Ectodermal cell (in vitro differentiated cells): ENCODE results near the gene USH1C.

Experiments used
- H3K27ac ChIP-seq: 2 replicates; pipeline ENCODE4 v1.7.0; 2013; ENCODE audit warnings: mild to moderate bottlenecking, low read depth, low read length; ENCODE audit not compliant: insufficient read depth, poor library complexity, severe bottlenecking
- H3K27me3 ChIP-seq: 2 replicates; pipeline ENCODE4 v1.7.0; 2013; ENCODE audit warnings: mild to moderate bottlenecking, low read length; ENCODE audit not compliant: insufficient read depth, control insufficient read depth, poor library complexity, severe bottlenecking
- H3K36me3 ChIP-seq: one replicate; pipeline ENCODE4 v1.7.0; 2013; ENCODE audit warnings: low read length; ENCODE audit not compliant: control insufficient read depth, insufficient read depth
- H3K4me1 ChIP-seq: one replicate; pipeline ENCODE4 v1.7.0; 2013; ENCODE audit warnings: low read length; ENCODE audit not compliant: control insufficient read depth, insufficient read depth
- H3K4me3 ChIP-seq: 2 replicates; pipeline ENCODE4 v1.7.0; 2013; ENCODE audit warnings: low read depth, low read length, control low read depth; ENCODE audit not compliant: insufficient read depth
- H3K9me3 ChIP-seq: 2 replicates; pipeline ENCODE4 v1.7.0; 2013; ENCODE audit warnings: mild to moderate bottlenecking, low read length, moderate library complexity; ENCODE audit not compliant: control insufficient read depth
- WGBS, 2 experiments: methylation state at CpG; one replicate each; pipeline ENCODE4 v1.1.7; 2013; ENCODE audit warnings: missing lambda C conversion rate in 2 of 2; 5-methylcytosine and 5-hydroxymethylcytosine counted together

Gene USH1C

GRCh38 chr11:17460406-17460805, 83.8 kb downstream of the USH1C start:
- no peaks in the 10 kb centered on the region for H3K27me3 ChIP-seq
- WGBS, 2 experiments, result 94 to 95% methylated on average over 12 of the region's 12 CpGs

GRCh38 chr11:17459236-17459896, 84.8 kb downstream of the USH1C start:
- Histone ChIP-seq H3K36me3 (no peaks in the 10 kb centered on the region), H3K9me3 (no peaks in the 10 kb centered on the region), H3K27ac (no peak overlapping the region), H3K4me1 (peaks cover 12% of the 10 kb centered on the region), H3K4me3 (no peak overlapping the region), H3K27me3 (no peaks in the 10 kb centered on the region)
- 85 to 87% methylated on average over 9 of the region's 9 CpGs for WGBS, 2 experiments

More at GRCh38 chr11:17460406-17460805, 83.8 kb downstream of the USH1C start:
- Histone ChIP-seq H3K36me3 (no peaks in the 10 kb centered on the region), H3K4me3 (no peak overlapping the region), H3K4me1 (peaks cover 12% of the 10 kb centered on the region), H3K27ac (no peak overlapping the region), H3K9me3 (no peaks in the 10 kb centered on the region)

GRCh38 chr11:17458268-17458667, 85.9 kb downstream of the USH1C start:
- peaks cover 12% of the 10 kb centered on the region for H3K4me1 ChIP-seq
- H3K27me3 ChIP-seq, result no peaks in the 10 kb centered on the region
- WGBS, 2 experiments, result 84 to 87% methylated on average over 8 of the region's 8 CpGs
- H3K27ac ChIP-seq, result no peak overlapping the region
- no peak overlapping the region for H3K4me3 ChIP-seq
- H3K36me3 ChIP-seq, result no peaks in the 10 kb centered on the region
- H3K9me3 ChIP-seq, result no peaks in the 10 kb centered on the region

GRCh38 chr11:17457396-17458173, 86.6 kb downstream of the USH1C start:
- no peaks in the 10 kb centered on the region for H3K36me3 ChIP-seq
- H3K4me1 ChIP-seq, result peaks cover 12% of the 10 kb centered on the region
- no peak overlapping the region for H3K27ac ChIP-seq
- WGBS, 2 experiments, result 71% methylated on average over 8 of the region's 8 CpGs
- no peak overlapping the region for H3K4me3 ChIP-seq
- H3K27me3 ChIP-seq, result no peaks in the 10 kb centered on the region
- no peaks in the 10 kb centered on the region for H3K9me3 ChIP-seq

- Histone ChIP-seq H3K4me3 (no peak overlapping the region), H3K4me1 (peaks cover 4% of the 10 kb centered on the region), H3K27ac (no peak overlapping the region), H3K27me3 (no peaks in the 10 kb centered on the region), H3K9me3 (no peaks in the 10 kb centered on the region), H3K36me3 (no peaks in the 10 kb centered on the region)
- 93 to 94% methylated on average over 2 of the region's 2 CpGs for WGBS, 2 experiments
These were observed 91.5 kb downstream of the USH1C start for GRCh38 chr11:17452668-17453067.

GRCh38 chr11:17449158-17449557, 95.1 kb downstream of the USH1C start:
- Histone ChIP-seq H3K9me3 (no peaks in the 10 kb centered on the region), H3K27ac (no peak overlapping the region), H3K27me3 (no peaks in the 10 kb centered on the region), H3K4me3 (no peak overlapping the region), H3K4me1 (no peaks in the 10 kb centered on the region), H3K36me3 (no peaks in the 10 kb centered on the region)
- WGBS, 2 experiments, result 94% methylated on average over 8 of the region's 8 CpGs

GRCh38 chr11:17446482-17446881, 97.7 kb downstream of the USH1C start:
- H3K27ac ChIP-seq, result no peak overlapping the region
- no peak overlapping the region for H3K4me3 ChIP-seq
- peaks cover 9% of the 10 kb centered on the region for H3K4me1 ChIP-seq
- WGBS, 2 experiments, result 81 to 90% methylated on average over 2 of the region's 2 CpGs
- H3K27me3 ChIP-seq, result no peaks in the 10 kb centered on the region
- no peaks in the 10 kb centered on the region for H3K36me3 ChIP-seq
- no peaks in the 10 kb centered on the region for H3K9me3 ChIP-seq

GRCh38 chr11:17445240-17445795, 98.9 kb downstream of the USH1C start:
- Histone ChIP-seq H3K4me3 (no peak overlapping the region), H3K27ac (no peak overlapping the region), H3K27me3 (no peaks in the 10 kb centered on the region), H3K36me3 (no peaks in the 10 kb centered on the region), H3K4me1 (peaks cover 9% of the 10 kb centered on the region), H3K9me3 (no peaks in the 10 kb centered on the region)
- WGBS, 2 experiments, result 91 to 99% methylated on average over 5 of the region's 5 CpGs

- no peaks in the 10 kb centered on the region for H3K36me3 ChIP-seq
- H3K9me3 ChIP-seq, result no peaks in the 10 kb centered on the region
- WGBS, 2 experiments, result 79 to 80% methylated on average over 2 of the region's 2 CpGs
- H3K4me1 ChIP-seq, result peaks cover 9% of the 10 kb centered on the region
- H3K4me3 ChIP-seq, result no peak overlapping the region
- H3K27me3 ChIP-seq, result no peaks in the 10 kb centered on the region
- H3K27ac ChIP-seq, result no peak overlapping the region
These were observed 100.1 kb downstream of the USH1C start for GRCh38 chr11:17443926-17444690.
